Fibroblast of pulmonary artery (primary cell): ENCODE data around the gene RARRES2.
A peak's percentile ranks its signal among the peaks of the same experiment; 100 is the strongest.
"Not testable (repeated sequence)": the region's sequence is repeated elsewhere in the genome, so short reads cannot be mapped to it uniquely, and the experiment has no call there.

Source experiments
- DNase-seq: peaks from one replicate; pipeline ENCODE4 v3.0.0-alpha.2; 2010; ENCODE audit warnings: low read depth
- H3K4me3 ChIP-seq: replicated peaks from 2 replicates; pipeline ENCODE4 v1.5.1; 2011; ENCODE audit warnings: low read depth, mild to moderate bottlenecking, control low read depth, low read length, moderate library complexity
- TF ChIP-seq, protein P1 (sequence below): IDR thresholded peaks from 2 replicates; pipeline ENCODE4 v1.5.1; 2011; ENCODE audit warnings: mild to moderate bottlenecking, control low read depth, low read length, inconsistent platforms; ENCODE audit errors: missing control alignments

Gene RARRES2

GRCh38 chr7:150341263-150342120 is at the start of gene RARRES2:
Gene RARRES2, minus strand, starts transcription at chr7:150341629. Its CDS starts 1,020 bp downstream, at chr7:150340609.
- peak; percentile 74 for DNase-seq
- TF ChIP-seq, protein P1, sequence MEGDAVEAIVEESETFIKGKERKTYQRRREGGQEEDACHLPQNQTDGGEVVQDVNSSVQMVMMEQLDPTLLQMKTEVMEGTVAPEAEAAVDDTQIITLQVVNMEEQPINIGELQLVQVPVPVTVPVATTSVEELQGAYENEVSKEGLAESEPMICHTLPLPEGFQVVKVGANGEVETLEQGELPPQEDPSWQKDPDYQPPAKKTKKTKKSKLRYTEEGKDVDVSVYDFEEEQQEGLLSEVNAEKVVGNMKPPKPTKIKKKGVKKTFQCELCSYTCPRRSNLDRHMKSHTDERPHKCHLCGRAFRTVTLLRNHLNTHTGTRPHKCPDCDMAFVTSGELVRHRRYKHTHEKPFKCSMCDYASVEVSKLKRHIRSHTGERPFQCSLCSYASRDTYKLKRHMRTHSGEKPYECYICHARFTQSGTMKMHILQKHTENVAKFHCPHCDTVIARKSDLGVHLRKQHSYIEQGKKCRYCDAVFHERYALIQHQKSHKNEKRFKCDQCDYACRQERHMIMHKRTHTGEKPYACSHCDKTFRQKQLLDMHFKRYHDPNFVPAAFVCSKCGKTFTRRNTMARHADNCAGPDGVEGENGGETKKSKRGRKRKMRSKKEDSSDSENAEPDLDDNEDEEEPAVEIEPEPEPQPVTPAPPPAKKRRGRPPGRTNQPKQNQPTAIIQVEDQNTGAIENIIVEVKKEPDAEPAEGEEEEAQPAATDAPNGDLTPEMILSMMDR: no peak
- H3K4me3 ChIP-seq: peak within 1 kb of the TSS; percentile 64

DNA sequence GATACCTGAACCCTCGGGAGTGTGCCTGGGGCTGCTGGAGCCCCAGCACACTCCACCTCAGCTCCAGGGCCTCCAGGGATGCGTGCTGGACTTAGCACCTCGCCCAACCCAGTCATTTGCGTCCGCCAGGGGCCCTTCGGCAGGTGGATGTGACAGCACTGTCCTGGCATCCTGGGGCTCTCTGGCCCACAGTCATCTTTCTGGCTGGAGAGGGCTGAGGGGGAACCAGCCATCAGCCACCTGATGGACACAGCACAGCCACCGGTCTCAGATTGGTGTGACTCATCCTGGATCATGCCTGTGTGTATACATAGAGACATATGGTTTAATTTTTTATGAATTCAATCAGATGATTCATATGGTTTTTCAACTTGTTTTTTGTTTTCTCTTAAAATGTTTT is 48.8 kb upstream of the RARRES2 start:
- H3K4me3 ChIP-seq: no peak overlapping the region
- DNase-seq: no peak
- TF ChIP-seq, protein P1: no peak

- TF ChIP-seq, protein P1: no peak
- H3K4me3 ChIP-seq: no peak overlapping the region
- no peak for DNase-seq
Observed at GRCh38 chr7:150389532-150389816, 48.0 kb upstream of the RARRES2 start.

DNA sequence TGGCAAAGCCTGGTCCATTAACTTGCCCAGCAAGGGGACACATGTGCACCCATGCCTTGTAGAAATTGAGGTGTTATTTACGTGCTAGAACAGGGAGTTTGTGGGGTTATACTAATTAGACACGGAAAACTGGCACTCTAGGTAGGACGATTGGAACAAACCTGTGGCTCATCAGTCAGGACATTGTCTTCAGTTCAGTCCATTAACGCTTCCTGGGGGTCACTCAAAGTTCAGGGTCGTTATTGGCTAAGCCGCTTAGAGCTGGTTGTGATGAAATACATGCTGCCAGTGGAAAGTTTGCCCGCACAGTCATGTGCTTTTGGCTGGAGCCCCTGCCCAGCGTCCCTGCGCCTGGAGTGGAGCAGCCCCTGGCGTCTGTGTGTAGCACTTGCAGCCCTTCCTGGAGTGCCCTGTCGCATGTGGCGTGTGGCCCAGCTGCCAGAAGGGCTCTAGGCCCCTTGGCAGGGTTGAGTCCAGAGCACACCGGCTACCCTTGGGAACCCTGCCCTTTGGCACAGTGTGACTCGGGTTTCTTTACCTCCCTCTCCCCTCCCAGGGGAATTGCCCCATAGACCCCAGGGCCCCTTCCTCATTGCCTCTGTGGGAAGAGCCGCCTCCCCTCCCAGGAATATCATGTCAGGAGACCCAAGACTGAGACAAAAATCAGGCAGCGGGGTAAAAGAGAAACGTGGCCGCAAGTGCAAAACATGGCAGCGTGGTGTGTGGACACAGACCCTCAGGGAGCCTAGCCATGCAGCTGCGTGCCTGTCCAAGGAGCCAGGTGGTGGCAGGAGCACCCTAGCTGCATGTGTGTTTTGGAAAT is 47.5 kb upstream of the RARRES2 start:
- no peak overlapping the region for H3K4me3 ChIP-seq
- TF ChIP-seq, protein P1: peak; percentile 22
- DNase-seq: peak; percentile 47

GRCh38 chr7:150388306-150388705 is 46.9 kb upstream of the RARRES2 start:
- no peak for DNase-seq
- TF ChIP-seq, protein P1: no peak
- no peak overlapping the region for H3K4me3 ChIP-seq

DNA sequence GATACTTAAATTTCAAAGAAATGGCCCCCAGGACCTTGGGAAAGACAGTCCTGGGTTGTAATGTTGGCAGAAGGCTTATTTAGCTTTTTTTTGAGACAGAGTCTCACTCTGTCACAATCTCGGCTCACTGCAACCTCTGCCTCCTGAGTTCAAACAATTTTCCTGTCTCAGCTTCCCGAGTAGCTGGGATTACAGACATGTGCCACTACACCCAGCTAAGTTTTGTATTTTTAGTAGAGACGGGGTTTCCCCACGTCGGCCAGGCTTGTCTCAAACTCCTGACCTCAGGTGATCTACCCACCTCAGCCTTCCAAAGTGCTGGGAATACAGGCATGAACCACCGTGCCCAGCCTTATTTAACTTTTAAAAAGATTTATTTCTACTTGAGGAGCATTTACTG is 44.5 kb upstream of the RARRES2 start:
- H3K4me3 ChIP-seq: not testable (repeated sequence)

DNA sequence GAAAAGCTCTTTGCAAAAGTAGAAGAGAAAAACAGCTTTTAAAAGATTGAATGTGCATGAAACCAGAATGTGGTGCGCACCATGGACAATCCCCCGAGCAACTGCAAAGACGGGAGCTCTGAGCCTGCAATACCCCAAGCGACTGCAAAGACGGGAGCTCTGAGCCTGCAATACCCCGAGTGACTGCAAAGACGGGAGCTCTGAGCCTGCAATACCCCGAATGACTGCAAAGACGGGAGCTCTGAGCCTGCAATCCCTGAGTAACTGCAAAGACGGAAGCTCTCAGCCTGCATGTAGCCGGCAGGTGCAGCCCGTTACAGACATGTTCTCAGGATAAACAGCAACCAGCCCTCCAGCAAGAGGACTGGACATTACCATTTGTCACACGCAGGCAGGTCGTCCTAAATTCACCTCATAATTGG is 43.9 kb upstream of the RARRES2 start:
- DNase-seq: no peak
- no peak overlapping the region for H3K4me3 ChIP-seq
- TF ChIP-seq, protein P1: no peak

More for the DNA sequence above, 44.5 kb upstream of the RARRES2 start:
- not testable (repeated sequence) for DNase-seq
